ENCODE results near the gene FAM221B.

Gene FAM221B

DNA sequence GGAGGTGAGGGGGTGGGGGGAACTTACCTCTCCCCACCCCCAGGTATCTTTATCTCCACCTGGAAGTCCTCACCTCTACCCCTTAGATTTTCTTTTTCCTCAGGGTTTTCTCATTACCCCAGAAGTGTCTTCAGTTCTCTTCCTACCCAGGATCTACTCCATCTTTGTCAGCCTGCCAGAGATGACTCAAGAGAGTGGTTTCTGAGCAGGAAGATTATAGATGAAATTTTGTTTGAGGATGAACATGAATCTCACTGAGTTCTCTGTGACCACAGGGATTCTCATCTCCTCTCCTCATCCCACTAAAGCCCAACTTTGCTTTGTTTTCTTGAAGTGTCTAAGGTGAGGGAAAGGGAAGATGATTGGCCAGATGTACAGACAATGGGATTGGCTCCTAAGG lies 8.5 kb downstream of the FAM221B start:
- peak; percentile 48 for DNase-seq (ENCODE audit: low spot score)

DNA sequence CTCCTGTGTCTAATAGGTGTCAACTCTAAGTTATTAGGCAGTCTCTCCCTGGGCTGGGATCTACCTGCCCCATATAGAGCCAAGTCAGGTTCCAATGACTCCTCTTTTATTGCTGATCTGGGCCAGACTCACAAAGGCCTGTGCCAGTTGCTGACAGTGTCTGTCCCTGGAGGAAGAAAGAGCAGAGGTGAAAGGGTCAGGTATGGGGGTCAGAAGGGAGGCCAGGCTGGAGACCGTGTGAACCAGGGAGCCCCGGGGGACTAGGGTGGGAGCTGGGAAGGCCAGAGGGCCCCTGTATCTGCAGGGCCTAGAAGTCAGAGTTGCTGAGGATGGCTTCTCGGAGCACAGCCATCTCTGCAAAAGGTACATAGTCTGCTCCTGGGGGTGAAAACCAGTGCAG lies 10.2 kb downstream of the FAM221B start:
- no peak for DNase-seq (ENCODE audit: low spot score)

DNA sequence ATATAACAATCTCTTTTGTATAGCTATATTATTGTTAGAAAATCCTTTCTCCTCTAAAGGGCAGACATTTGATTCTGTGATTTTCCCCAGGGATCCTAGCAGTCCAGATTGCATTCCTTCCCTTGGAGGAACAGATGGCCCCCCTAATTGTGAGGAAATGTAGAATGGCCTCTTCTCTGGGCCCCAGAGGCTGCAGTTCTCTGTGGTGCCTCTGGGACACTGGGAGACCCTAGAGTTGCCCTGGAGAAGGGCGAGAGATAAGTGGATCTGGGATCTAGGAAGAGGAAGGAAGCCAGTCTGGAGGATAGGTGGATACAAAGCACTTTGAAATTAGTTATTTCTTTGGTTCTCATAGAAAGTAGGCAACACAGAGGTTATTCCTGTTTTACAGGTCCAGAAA lies 11.8 kb downstream of the FAM221B start:
- no peak for DNase-seq (ENCODE audit: low spot score)

DNA sequence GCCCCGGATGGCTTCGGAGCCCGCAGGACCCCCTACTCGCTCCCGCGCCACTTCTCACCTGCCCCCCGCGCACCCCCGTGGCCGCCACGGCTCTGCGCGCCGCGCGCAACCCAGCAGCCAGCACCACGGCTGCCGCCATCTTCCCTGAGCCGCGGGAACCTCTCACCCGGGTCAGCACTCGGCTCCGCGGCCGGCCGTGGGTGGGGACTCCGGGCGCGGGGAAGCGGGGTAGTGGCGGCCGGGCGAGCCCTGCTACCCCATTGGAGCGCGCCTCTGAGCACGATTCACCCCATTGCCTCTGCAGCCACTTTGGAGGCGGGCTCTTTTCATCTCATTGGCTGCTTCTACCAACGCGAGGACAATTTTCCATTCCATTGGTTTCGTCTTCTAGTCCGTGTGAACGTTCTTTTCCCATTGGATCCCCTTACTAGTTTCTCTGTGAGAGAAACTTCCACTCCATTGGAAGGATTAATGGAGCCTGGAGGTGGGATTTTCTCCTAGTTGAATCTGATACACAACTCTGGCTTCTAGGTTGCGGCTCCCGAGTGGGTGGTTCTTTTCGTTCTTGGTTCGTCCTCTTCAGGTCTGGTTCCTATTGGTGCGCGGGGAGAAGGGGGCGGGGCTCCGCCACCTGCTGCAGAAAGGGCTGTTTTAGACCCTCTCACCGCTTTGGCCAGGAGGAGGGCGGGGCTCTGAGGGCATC lies 13.5 kb downstream of the FAM221B start, which contains the start of gene HINT2:
HINT2 (minus strand) TSS at position 202 of the 703 bp plus-strand sequence; CDS start at position 139, 63 bp downstream.
- DNase-seq (ENCODE audit: low spot score) = peak; percentile 98

DNA sequence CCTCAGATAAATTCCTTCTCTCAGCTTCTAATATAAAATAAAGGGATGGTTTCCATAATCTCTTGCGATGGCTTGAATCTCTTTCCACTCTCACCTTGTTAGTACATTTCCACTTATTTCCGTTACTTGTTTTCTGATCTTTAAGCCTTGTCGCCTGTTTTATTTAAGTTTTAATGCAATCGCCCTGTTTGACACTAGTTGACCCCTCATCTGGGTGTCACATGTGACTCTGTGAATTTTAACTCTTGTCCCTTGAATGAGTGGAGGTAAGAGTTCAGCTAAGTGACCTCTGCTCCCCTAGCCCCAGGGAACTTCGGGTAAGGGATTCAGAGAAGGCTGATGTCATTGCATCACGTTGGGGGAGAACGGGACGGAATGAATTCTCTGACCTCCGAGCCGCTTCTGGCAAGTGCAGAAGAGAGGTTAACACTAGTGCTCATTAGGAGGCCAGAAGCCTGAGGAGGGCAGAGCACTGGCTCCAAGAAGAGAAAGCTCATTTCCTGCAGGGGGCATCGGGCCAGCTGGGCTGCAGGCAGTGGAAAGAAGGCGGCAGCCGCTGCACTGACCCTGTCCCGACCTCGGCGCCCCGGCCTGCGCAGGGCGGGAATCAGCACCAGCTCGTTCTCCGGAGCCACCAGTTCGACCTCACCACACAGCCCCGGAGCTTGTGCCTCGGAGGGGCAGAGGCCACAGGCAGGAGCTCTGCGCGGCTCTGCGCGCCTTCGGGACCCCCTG lies 14.3 kb downstream of the FAM221B start:
- peak; percentile 71 for DNase-seq (ENCODE audit: low spot score)

DNA sequence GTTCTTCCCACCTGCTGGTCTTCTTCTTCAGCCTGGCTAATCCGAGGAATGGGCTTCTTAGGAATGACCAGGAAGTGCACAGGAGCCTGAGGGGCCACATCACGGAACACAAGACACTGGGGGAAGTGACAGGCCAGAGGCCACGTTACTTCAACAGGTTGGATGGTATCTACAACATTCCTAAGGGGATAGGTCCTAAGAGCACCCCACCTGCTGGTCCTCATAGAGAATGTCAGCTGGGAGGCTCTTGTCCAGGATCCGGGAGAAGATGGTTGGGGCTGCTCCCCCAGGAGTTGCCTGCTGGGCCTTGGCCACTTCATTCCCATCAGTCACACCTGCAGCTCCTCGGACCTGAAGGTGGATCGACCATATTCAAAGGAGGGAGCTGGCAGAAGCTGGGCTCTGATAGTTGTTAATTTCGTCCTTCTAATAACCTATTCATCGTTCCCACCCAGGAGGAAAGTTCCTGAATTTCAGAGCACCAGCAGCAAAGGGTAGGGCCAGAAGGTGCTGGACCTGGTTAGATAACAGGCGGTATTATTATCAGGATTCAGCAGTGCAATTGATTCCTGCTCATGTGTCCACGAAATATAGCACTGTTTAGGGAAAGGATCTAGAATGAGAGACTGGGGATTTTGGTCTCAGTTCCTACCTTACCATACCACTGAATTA lies 15.0 kb downstream of the FAM221B start:
- peak; percentile 73 for DNase-seq (ENCODE audit: low spot score)

DNA sequence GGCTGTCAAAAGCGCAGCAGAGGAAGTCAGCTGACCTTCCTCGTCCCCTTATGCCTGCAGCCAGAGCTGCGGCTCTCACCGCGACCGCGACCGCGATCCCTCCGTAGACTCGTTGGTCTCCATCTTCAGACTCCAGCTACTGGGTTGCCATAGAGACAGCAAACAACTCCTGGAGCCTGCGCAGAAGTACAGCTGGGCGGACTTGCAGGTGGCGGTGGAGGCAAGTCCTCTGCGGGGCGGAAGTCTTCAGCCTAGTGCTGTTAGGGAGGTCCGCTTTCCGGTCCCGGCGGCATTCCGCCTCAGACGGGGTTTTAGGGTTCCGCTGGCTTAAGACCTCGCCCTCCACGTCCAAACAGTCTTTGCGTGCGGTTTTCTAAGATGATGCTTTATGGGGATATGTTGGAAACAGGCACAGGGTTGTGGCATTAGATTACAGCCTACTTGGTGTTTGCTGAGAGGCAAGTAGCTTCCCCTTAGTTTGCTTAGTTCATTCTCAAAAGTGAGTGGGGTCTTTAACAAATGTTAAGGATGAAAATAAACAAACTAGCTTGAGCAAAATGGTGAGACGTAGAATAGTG lies 16.4 kb downstream of the FAM221B start, which contains the start of gene SPAG8:
SPAG8 (minus strand) TSS at position 238 of the 578 bp plus-strand sequence; CDS start at position 123, 115 bp downstream.
- peak; percentile 98 for DNase-seq (ENCODE audit: low spot score)

DNA sequence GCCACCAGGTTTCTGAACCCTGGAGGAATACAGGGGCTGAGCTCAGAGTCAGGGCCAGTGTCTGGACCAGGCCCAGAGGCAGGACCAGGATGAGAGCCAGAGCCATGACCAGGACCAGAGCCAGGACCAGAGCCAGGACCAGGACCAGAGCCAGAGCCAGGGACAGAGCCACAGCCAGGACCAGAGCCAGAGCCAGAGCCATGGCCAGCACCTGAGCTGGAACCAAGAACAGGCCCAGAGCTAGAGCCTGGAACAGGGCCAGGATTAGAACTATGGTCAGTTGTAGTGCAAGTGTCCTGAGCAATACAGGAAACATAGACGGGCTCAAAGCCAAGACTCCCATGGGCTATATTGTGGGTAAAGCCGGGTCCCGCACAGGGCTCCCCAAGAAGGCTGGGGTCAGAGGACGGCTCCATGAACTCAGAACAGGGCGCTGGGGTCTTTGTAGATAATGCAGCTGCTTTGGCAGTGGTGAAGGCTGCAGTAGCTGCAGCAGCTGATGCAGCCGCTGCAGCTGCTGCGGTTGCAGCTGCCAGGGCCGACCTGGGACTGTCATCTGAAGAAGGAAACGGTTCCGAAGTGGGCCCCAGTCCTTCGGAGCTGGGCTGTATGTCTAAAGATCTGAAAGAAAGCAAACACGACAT lies 17.0 kb downstream of the FAM221B start:
- no peak for DNase-seq (ENCODE audit: low spot score)

DNA sequence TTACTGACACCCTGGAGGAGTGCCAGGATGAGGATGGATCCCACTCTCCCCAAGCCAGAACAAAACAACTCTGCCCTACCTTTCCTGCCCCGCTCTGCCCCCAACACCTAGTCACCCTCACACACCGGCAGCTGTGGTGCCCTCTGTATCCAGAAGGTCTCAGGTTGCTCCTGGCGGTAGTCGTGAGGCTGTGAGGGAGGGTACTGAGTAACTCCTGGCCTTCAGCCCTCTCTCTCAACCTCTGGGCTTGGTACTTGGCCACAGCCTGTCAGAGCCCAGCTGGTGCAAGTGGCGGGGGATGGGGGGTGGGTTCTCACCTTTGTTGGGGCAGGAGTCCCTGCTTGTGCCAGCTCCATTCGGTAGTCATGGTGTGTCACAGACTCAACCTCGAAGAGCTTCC lies 18.4 kb downstream of the FAM221B start:
- no peak for DNase-seq (ENCODE audit: low spot score)

DNA sequence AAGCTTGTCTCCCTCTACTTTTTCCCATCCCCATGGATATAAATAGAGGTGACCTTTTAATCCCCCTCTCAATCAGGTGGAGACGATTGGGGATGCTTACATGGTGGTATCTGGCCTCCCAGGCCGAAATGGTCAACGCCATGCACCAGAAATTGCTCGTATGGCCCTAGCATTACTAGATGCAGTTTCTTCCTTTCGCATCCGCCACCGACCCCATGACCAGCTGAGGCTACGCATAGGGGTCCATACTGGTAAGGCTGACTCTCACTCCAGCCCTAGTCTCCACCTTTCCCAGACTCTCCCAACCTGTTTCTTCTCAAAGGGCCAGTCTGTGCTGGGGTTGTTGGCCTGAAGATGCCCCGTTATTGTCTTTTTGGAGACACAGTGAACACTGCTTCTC lies 20.1 kb downstream of the FAM221B start:
- DNase-seq (ENCODE audit: low spot score) = no peak

DNA sequence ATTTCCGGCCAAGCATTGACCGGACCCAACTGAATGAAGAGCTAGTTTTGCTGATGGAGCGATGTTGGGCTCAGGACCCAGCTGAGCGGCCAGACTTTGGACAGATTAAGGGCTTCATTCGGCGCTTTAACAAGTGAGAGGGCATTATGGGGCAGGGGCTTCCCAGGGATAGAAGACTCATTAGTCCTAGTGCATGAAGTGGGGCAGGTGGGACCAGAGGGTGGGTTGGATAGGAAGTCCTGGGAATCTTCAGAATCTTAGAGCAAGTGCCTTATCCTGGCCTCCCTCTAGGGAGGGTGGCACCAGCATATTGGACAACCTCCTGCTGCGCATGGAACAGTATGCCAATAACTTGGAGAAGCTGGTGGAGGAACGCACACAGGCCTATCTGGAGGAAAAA lies 22.4 kb downstream of the FAM221B start:
- DNase-seq (ENCODE audit: low spot score) = no peak

DNA sequence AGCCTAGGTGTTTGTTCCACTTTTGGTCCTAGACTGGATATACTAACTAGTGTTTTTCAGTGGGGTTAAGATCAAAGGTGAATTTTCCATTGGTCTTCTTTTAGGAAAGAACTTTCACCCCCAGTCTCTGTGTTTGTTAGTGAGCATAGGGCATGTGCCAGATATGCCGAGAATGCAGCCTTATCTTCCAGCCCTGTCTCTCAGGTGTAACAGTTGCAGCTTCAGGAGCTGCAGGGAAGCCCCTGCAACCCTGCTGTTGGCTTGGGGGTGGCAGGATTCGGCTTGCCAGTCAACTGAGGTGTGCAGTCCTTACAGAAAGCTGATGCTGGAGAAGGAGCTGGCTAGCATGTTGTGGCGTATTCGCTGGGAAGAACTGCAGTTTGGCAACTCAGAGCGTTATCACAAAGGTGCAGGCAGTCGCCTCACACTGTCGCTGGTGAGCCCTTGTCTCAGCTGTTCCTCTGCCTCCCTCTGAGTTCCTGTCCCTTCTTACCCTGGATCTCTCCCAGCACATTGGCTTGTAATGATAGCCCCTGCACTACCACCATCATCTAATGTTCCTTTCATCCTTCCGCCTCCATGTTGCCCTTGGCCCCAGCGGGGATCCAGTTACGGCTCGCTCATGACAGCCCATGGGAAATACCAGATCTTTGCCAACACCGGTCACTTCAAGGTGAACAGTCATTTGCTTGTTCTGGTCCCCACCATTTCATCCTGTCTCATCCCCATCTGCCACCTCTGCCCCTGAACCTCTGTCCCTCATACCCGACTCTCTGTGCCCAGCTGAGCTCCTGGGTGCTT lies 27.0 kb downstream of the FAM221B start:
- DNase-seq (ENCODE audit: low spot score) = no peak

DNA sequence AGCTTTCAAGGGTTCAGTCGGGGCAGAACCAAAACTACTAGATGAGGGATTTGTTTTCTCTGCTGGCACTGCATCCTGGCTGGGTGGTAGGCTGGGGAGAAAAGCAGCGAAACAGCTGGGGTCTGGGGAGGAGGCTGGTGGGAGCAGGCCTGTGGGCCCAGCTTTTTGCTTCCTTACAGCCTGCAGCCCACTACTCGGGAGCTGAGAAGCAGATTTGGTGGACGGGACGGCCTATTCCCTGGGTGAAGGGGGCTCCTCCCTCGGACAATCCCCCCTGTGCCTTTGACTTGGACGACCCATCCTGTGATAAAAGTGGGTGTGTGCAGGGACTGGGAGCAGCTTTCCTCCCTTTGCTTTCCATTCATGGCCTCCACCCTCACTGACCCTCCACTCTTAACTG lies 28.0 kb downstream of the FAM221B start:
- DNase-seq (ENCODE audit: low spot score) = no peak

DNA sequence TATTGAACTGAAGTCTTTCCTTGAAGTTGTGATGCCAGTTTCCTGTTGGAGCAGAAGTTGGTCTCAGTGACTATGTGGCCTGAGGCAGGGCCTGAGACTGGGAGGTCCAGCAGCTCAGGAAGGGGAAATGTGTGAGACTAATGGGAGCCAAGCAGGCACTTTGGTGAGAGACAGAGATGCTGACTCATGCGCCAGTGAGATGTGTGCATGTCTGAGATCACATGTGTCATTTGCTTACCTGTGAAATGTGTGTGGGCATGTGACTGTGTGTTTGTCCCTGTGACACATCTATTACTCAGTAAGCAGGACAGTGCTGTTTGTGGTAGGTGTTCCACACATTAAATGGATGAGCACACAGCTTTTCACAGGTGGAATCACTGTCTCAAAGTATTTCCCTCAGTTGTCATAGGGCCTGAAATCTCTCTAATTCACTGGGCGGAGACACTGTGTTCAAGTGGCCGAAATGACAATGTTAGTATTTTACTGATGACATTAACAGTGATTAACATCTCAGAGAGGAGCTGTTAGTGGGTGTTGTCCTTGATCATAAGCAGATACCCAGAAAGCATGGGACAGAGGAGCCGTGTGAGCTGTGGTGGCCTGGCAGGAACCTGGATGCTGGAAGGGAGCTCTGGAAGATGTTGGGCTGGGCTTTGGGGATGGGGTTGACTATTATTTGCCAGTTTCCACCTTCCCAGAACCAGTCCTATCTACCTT lies 29.7 kb downstream of the FAM221B start:
- peak; percentile 98 for DNase-seq (ENCODE audit: low spot score)

DNA sequence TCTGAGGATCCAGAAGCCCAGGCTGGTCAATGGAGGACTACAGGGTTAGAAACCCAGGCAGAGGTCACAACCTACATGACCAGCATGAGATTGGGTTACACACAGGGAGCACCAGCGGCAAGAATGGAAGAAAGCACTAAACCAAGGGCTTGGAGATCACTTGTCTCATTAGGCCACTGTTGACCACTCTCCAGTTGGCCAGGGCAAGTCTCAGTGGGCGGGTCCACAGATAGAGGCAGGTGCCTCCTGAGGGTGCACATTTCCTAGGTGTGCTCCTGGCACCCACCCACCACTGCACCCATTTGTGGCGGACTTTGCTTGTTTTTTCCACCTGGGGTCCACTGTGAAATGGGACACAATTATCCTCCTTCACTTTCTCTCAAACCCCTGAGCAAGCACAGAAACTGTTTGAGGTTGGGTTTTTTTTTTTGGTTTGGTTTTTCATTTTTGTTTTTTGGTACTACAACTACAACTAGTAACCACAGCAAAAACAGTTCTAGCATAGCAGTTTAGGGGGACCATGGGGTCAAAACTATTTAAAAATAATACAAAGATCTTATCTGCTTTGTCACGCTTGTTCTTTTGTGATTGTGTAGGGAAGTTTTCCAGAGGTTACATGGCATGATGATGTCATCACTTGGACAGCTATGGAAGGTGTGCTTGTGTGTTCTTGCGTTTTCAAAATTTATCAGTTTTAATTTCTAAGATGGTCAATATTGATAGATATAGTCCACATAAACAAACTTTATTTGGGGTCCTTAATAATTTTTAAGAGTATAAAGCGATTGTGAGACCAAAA lies 31.0 kb downstream of the FAM221B start:
- DNase-seq (ENCODE audit: low spot score) = no peak

DNA sequence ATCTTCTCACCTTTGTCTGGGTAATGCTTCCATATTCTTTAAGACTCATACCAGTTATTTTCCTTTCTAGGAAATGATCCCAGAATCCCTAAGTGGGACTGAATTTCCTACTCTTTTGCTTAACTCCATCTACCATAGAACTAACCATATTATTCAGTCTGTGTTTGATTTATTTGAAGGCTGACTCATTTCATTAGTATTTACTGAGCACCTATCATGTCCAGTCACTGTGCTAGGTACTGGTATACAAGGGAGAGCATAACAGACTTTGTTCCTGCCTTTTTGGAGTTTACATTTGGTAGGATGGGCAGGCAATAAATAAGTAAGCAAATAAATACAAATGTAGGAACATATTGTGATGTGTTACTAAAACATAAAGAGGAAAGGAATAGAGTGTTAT lies 32.8 kb downstream of the FAM221B start:
- peak; percentile 65 for DNase-seq (ENCODE audit: low spot score)

DNA sequence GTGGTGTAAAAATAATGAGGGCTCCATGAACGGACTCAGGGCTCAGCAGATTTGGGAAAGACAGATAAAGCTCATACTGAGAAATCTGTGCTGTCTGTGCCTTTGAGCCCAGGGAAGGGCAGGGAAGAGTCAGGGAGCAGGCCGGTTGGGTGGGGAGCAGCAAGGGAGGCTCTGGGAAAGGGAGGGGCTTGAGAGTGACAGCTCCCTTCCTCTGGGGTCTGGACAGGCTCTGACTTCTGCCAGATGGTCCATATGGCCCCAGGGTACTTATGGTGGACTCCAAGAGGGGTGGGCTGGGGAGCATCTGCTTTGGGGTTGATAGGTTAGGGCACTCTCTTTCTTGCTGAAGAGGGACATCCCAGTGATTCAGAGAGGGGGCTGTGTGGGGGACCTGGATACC lies 35.1 kb downstream of the FAM221B start:
- no peak for DNase-seq (ENCODE audit: low spot score)

DNA sequence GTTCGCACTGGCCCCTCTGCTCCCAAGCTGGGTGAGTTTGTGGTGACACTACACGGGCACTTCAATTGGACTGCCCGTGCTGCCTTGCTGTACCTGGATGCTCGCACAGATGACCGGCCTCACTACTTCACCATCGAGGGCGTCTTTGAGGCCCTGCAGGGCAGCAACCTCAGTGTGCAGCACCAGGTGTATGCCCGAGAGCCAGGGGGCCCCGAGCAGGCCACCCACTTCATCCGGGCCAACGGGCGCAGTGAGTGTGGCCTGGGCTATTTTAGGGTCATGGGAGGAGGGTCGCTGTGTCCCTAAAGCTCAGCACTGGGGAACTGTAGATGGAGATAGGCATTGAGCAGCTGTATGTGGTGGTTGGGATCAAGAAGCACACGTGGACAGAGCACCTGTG lies 35.7 kb downstream of the FAM221B start:
- DNase-seq (ENCODE audit: low spot score) = no peak

DNA sequence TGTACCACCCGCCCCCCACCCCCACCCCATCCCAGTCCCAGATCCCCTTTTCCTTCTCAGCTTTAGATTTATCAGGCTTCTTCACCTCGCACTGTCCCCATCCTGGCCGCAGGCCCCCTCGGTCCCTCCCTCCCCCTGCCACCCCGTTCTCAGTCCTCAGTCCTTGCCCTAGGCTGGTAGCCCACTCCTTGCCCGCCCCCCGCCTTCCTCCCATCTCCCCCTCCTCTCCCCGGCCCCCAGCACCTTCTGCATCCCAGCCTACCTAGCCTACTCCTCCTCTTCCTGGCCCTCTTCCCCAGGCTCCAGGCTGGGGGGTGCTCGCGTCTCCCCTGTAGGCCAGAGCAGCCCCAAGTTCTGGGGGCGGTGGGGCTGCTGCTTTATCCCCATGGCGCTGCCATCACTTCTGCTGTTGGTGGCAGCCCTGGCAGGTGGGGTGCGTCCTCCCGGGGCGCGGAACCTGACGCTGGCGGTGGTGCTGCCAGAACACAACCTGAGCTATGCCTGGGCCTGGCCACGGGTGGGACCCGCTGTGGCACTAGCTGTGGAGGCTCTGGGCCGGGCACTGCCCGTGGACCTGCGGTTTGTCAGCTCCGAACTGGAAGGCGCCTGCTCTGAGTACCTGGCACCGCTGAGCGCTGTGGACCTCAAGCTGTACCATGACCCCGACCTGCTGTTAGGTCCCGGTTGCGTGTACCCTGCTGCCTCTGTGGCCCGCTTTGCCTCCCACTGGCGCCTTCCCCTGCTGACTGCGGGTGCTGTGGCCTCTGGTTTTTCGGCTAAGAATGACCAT lies 36.3 kb downstream of the FAM221B start:
- DNase-seq (ENCODE audit: low spot score) = no peak
